NCI-H82 (cell line): ENCODE results near the gene HMGB3.
A peak's percentile ranks its signal among the peaks of the same experiment; 100 is the strongest.
"Not testable (repeated sequence)": the region's sequence is repeated elsewhere in the genome, so short reads cannot be mapped to it uniquely, and the experiment has no call there.

Source experiments
- DNase-seq: peaks from one replicate; lab custom pipeline; 2025; lab: John Stamatoyannopoulos, UW

HMGB3 gene

GRCh38 chrX:150977411-150978162, 5.5 kb upstream of the HMGB3 start:
- no peak for DNase-seq

GRCh38 chrX:150980186-150980585, 2.9 kb upstream of the HMGB3 start:
- DNase-seq: no peak

GRCh38 chrX:150980711-150981110, 2.4 kb upstream of the HMGB3 start:
- DNase-seq: no peak

GRCh38 chrX:150982235-150982787, 824 bp upstream of the HMGB3 start:
- DNase-seq: no peak

GRCh38 chrX:150983521-150984168, 510 bp downstream of the HMGB3 start:
- DNase-seq: no peak

GRCh38 chrX:150984169-150984824, 1.2 kb downstream of the HMGB3 start:
- peak; percentile 6 for DNase-seq

GRCh38 chrX:150987687-150988086, 4.6 kb downstream of the HMGB3 start:
- not testable (repeated sequence) for DNase-seq

- no peak for DNase-seq
Observed at GRCh38 chrX:150989420-150989819, 6.3 kb downstream of the HMGB3 start.

- no peak for DNase-seq
Observed at GRCh38 chrX:150990910-150991309, 7.8 kb downstream of the HMGB3 start.

GRCh38 chrX:151000861-151001331, 17.8 kb downstream of the HMGB3 start:
- DNase-seq: no peak

- peak; percentile 10 for DNase-seq
Observed at GRCh38 chrX:151004085-151004484, 20.9 kb downstream of the HMGB3 start.

GRCh38 chrX:151006410-151007109, 23.4 kb downstream of the HMGB3 start:
- DNase-seq: no peak

GRCh38 chrX:151009582-151009981, 26.4 kb downstream of the HMGB3 start:
- no peak for DNase-seq

- DNase-seq: no peak
Observed at GRCh38 chrX:151013164-151013743, 30.1 kb downstream of the HMGB3 start.

GRCh38 chrX:151015684-151016083, 32.5 kb downstream of the HMGB3 start:
- no peak for DNase-seq

GRCh38 chrX:151019856-151020255, 36.7 kb downstream of the HMGB3 start:
- no peak for DNase-seq

GRCh38 chrX:151030845-151031244, 47.7 kb downstream of the HMGB3 start:
- no peak for DNase-seq

- DNase-seq: no peak
Observed at GRCh38 chrX:151031391-151031975, 48.3 kb downstream of the HMGB3 start.

- no peak for DNase-seq
Observed at GRCh38 chrX:151039351-151039750, 56.2 kb downstream of the HMGB3 start.
